Measurements from ENCODE around the gene GPR34. TPM values are rescaled to one million over a fixed set of nuclear protein-coding genes. Genes with fewer than 3 reads are reported as not detected.
A peak's percentile ranks its signal among the peaks of the same experiment; 100 is the strongest.

The GPR34 gene
- total RNA-seq, 2 experiments from 2014 or later: not detected

DNA sequence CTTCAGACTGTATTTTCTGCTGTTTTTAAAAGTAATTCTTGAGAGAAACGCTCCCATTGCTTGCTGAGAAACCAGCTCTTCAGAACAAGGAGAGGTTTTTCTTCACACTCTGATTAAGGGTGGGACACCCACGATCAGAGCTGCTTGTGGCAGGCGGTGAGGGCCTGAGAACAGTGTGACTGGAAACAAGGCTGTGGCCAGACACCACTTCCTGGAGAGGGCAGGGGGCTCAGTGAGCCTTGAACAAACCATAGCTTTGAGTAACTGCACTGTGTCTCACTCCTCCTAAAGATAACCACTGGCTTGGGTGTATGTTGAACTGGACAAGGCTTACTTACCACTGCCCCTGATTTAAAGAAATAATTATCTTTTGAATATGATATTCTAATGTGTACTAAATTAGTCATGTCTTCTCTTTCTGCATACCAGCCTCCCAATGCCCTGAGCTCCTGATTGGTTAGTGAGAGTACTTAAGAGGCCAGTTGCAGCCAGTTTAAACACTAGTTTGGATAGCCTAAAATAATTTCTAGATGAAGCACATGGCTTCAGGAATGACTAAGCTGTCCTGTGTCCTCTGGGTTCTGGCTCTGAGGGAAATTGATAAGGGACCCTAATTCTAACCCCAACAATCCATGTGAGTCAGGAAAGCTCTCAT is 31.5 kb downstream of the GPR34 start:
- CTCF ChIA-PET: no interaction called here
- peaks cover 26% of the 10 kb centered on the region for H3K4me1 Mint-ChIP-seq (ENCODE audit: low read depth)
- H3K4me3 Mint-ChIP-seq: no peak overlapping the region
- H3K27me3 ChIP-seq (ENCODE audit: control insufficient read depth in 1 of 2, insufficient read depth in 2 of 2, low read length in 2 of 2): no peaks in the 10 kb centered on the region
- no peak overlapping the region for H3K27ac ChIP-seq (ENCODE audit: low read depth in 1 of 2, low read length in 2 of 2)
- peaks cover 3% of the 10 kb centered on the region for H3K36me3 ChIP-seq (ENCODE audit: insufficient read depth, low read length)
- no peak overlapping the region for H3K27ac Mint-ChIP-seq
- POLR2A ChIA-PET: no interaction called here
- no peaks in the 10 kb centered on the region for H3K27me3 Mint-ChIP-seq
- peaks cover 62% of the 10 kb centered on the region for H3K36me3 Mint-ChIP-seq (ENCODE audit: low read depth)
- intact Hi-C loops (cut with DNase I, micrococcal nuclease): no loop called here
- H3K4me3 ChIP-seq (ENCODE audit: low read length): no peak overlapping the region
- peak; percentile 51 for ATAC-seq (ENCODE audit: poor library complexity)
- peaks cover 8 to 27% of the 10 kb centered on the region in 2 experiments for H3K9me3 ChIP-seq (ENCODE audit: control insufficient read depth in 1 of 2, insufficient read depth in 1 of 2, low read length in 2 of 2)
- peaks cover 33% of the 10 kb centered on the region for H3K4me1 ChIP-seq (ENCODE audit: insufficient read depth, low read length)
- no peaks in the 10 kb centered on the region for H3K9me3 Mint-ChIP-seq
- peak in 10 of 14 experiments; percentile 1 to 71 (median 18) for DNase-seq
- TF ChIP-seq, protein P1, sequence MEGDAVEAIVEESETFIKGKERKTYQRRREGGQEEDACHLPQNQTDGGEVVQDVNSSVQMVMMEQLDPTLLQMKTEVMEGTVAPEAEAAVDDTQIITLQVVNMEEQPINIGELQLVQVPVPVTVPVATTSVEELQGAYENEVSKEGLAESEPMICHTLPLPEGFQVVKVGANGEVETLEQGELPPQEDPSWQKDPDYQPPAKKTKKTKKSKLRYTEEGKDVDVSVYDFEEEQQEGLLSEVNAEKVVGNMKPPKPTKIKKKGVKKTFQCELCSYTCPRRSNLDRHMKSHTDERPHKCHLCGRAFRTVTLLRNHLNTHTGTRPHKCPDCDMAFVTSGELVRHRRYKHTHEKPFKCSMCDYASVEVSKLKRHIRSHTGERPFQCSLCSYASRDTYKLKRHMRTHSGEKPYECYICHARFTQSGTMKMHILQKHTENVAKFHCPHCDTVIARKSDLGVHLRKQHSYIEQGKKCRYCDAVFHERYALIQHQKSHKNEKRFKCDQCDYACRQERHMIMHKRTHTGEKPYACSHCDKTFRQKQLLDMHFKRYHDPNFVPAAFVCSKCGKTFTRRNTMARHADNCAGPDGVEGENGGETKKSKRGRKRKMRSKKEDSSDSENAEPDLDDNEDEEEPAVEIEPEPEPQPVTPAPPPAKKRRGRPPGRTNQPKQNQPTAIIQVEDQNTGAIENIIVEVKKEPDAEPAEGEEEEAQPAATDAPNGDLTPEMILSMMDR (IDR thresholded peaks at IDR 0.05): no peak

DNA sequence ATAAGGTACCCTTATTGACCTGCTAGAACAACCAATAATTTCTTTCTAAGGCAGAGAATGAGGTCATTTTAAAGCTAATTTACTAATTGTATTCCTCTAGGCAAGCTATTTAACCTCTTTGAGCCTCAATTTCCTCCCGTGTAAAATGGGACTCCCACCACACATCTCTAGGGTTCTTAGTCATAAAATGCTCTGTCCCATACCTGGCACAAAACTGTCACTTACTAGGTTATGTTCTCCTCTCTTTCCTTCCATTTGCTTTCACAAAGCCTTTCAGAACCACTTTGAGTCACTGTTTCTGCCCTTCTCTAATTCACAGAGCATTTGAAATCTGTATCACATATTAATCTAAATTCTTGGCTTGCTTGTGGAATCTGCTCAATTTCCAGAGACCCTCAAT is 32.8 kb downstream of the GPR34 start:
- H3K36me3 Mint-ChIP-seq (ENCODE audit: low read depth): peaks cover 53% of the 10 kb centered on the region
- ChIA-PET CTCF (no interaction called here), POLR2A (interaction anchor here (0.7 kb wide), 1 partner anchor 163 kb away, joined by 3 read pairs; no protein-coding TSS in a partner anchor)
- H3K27ac Mint-ChIP-seq: no peak overlapping the region
- DNase-seq (no peak), ATAC-seq (ENCODE audit: poor library complexity) (no peak)
- no peak overlapping the region for H3K4me3 Mint-ChIP-seq
- Histone ChIP-seq H3K4me1 (ENCODE audit: insufficient read depth, low read length) (peaks cover 29% of the 10 kb centered on the region), H3K27ac (ENCODE audit: low read depth in 1 of 2, low read length in 2 of 2) (no peak overlapping the region), H3K36me3 (ENCODE audit: insufficient read depth, low read length) (peaks cover 3% of the 10 kb centered on the region), H3K27me3 (ENCODE audit: control insufficient read depth in 1 of 2, insufficient read depth in 2 of 2, low read length in 2 of 2) (no peaks in the 10 kb centered on the region), H3K4me3 (ENCODE audit: low read length) (no peak overlapping the region), H3K9me3 (ENCODE audit: control insufficient read depth in 1 of 2, insufficient read depth in 1 of 2, low read length in 2 of 2) (peaks cover 8 to 27% of the 10 kb centered on the region in 2 experiments)
- intact Hi-C loops (cut with DNase I, micrococcal nuclease): no loop called here
- TF ChIP-seq, protein P1 (IDR thresholded peaks at IDR 0.05): no peak
- H3K4me1 Mint-ChIP-seq (ENCODE audit: low read depth): peaks cover 19% of the 10 kb centered on the region
- H3K27me3 Mint-ChIP-seq: no peaks in the 10 kb centered on the region
- no peaks in the 10 kb centered on the region for H3K9me3 Mint-ChIP-seq

DNA sequence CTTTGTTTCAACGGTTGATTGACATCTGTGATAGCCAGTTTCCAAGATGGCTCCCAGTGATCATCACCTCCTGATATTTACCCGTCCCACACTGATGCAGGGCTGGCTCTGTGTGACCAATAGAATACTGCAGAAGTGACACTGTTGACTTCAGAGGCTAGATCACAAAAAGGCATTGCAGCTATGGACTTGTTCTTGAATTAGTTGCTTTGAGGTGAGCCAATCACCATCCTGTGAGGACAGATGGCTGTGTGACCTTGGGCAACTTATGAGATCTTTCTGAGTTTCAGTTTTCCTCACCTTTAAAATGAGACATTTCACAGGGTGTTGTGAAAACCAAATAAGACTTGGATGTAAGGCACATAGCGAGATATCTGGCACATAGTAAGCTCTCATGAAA is 33.4 kb downstream of the GPR34 start:
- ChIA-PET POLR2A (interaction anchor here (0.7 kb wide), 1 partner anchor 164 kb away, joined by 3 read pairs; no protein-coding TSS in a partner anchor), CTCF (no interaction called here)
- Mint-ChIP-seq H3K4me1 (ENCODE audit: low read depth) (peaks cover 13% of the 10 kb centered on the region), H3K9me3 (no peaks in the 10 kb centered on the region), H3K36me3 (ENCODE audit: low read depth) (peaks cover 50% of the 10 kb centered on the region), H3K27me3 (no peaks in the 10 kb centered on the region), H3K27ac (no peak overlapping the region), H3K4me3 (no peak overlapping the region)
- TF ChIP-seq, protein P1 (IDR thresholded peaks at IDR 0.05): no peak
- Histone ChIP-seq H3K9me3 (ENCODE audit: control insufficient read depth in 1 of 2, insufficient read depth in 1 of 2, low read length in 2 of 2) (peaks cover 4 to 24% of the 10 kb centered on the region in 2 experiments), H3K27ac (ENCODE audit: low read depth in 1 of 2, low read length in 2 of 2) (no peak overlapping the region), H3K36me3 (ENCODE audit: insufficient read depth, low read length) (peaks cover 3% of the 10 kb centered on the region), H3K27me3 (ENCODE audit: control insufficient read depth in 1 of 2, insufficient read depth in 2 of 2, low read length in 2 of 2) (no peaks in the 10 kb centered on the region), H3K4me1 (ENCODE audit: insufficient read depth, low read length) (peaks cover 23% of the 10 kb centered on the region), H3K4me3 (ENCODE audit: low read length) (no peak overlapping the region)
- no peak for ATAC-seq (ENCODE audit: poor library complexity)
- DNase-seq: no peak
- intact Hi-C loops (cut with DNase I, micrococcal nuclease): no loop called here
